Measurements from ENCODE around the gene CORO1A. TPM values are rescaled to one million over a fixed set of nuclear protein-coding genes. Genes with fewer than 3 reads are reported as not detected.
"Not testable (repeated sequence)": the region's sequence is repeated elsewhere in the genome, so short reads cannot be mapped to it uniquely, and the experiment has no call there.

CORO1A gene
- total RNA-seq, 1 donor from 2014 or later, result 8.4 TPM

DNA sequence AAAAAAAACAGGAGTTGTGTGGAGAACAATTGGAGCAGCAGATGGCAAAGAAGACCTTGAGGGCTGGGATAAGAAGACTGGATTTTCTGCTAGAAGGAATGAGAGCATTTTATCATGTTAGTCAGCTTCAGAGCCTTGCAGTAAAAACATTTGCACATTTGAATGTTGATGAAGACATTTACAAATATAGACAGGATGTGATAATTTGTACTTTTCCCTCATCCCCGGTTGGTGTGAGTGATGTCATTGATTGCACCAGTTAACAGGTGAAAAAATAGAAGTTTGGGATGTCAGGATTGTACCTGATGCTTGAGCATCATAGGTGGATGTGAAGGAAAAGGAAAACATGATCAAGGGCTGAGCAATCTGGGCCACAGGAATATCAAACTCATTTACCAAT, 37.7 kb upstream of the CORO1A start:
- no peak overlapping the region for H3K9ac ChIP-seq (ENCODE audit: low read depth in 1 of 3, low read length in 3 of 3)
- H3K36me3 ChIP-seq (ENCODE audit: control insufficient read depth in 3 of 3, insufficient read depth in 3 of 3, low read length in 3 of 3), result no peaks in the 10 kb centered on the region
- no peaks in the 10 kb centered on the region for H3K27me3 ChIP-seq (ENCODE audit: control insufficient read depth in 3 of 3, insufficient read depth in 3 of 3, low read length in 3 of 3)
- H3K4me3 ChIP-seq (ENCODE audit: low read length in 3 of 3), result no peak overlapping the region
- H3K9me3 ChIP-seq (ENCODE audit: control insufficient read depth in 3 of 3, low read length in 3 of 3), result no peaks in the 10 kb centered on the region
- H3K27ac ChIP-seq (ENCODE audit: low read depth, low read length), result no peak overlapping the region
- no peaks in the 10 kb centered on the region for H3K4me1 ChIP-seq (ENCODE audit: control insufficient read depth in 3 of 3, insufficient read depth in 3 of 3, low read length in 3 of 3)

DNA sequence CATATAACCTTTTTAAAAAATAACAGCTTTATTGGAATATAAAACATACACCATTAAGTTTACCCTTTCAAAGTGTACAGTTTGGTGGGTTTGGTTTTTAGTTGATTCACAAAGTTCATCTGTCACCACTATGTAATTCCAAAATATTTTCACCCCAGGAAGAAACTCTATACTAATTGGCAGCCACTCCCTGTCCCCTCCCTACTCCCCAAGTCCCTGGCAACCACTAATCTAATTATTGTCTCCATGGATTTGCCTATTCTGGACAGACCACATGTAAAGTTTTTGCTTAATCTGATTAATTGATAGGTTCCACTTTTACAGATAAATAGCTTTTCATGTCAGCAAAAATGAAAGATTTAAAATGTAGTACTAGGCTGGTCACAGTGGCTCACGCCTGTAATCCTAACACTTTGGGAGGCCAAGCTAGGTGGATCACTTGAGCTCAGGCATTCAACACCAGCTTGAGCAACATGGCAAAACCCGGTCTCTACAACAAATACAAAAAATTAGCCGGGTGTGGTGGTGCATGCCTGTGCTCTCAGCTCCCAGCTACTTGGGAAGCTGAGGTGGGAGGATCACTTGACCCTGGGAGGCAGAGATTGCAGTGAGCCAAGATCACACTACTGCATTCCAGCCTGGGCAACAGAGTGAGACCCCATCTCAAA, 35.4 kb upstream of the CORO1A start:
- Histone ChIP-seq H3K27me3 (ENCODE audit: control insufficient read depth in 3 of 3, insufficient read depth in 3 of 3, low read length in 3 of 3) (no peaks in the 10 kb centered on the region), H3K36me3 (ENCODE audit: control insufficient read depth in 3 of 3, insufficient read depth in 3 of 3, low read length in 3 of 3) (no peaks in the 10 kb centered on the region), H3K4me3 (ENCODE audit: low read length in 3 of 3) (no peak overlapping the region), H3K27ac (ENCODE audit: low read depth, low read length) (no peak overlapping the region), H3K4me1 (ENCODE audit: control insufficient read depth in 3 of 3, insufficient read depth in 3 of 3, low read length in 3 of 3) (no peaks in the 10 kb centered on the region), H3K9me3 (ENCODE audit: control insufficient read depth in 3 of 3, low read length in 3 of 3) (no peaks in the 10 kb centered on the region), H3K9ac (ENCODE audit: low read depth in 1 of 3, low read length in 3 of 3) (no peak overlapping the region)

DNA sequence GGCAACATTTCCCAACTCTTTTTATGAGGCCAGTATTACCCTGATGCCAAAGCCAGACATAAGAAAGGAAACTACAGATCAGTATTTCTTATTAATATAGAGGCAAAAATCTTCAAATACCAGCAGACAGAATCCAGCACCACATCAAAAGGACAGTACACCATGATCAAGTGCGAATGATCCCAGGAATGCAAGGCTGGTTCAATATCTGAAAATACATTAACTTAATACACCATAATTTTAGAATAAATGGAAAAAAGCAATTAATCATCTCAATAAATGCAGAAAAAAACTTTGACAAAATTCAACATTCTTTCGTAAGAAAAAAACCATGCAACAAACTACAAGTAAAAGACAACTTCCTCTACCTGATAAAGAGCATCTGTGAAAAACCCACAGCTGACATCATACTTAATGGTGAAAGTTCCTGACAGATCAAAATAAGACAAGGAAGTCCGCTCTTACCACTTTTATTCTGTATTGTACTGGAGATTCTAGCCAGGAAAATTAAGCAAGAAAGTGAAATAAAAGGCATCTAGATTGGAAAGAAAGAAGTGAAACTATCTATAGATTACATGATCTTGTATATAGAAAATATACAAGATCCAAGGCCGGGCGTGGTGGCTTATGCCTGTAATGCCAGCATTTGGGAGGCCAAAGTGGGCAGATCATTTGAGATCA, 34.0 kb upstream of the CORO1A start:
- no peaks in the 10 kb centered on the region for H3K27me3 ChIP-seq (ENCODE audit: control insufficient read depth in 3 of 3, insufficient read depth in 3 of 3, low read length in 3 of 3)
- H3K9me3 ChIP-seq (ENCODE audit: control insufficient read depth in 3 of 3, low read length in 3 of 3), result no peaks in the 10 kb centered on the region
- no peak overlapping the region for H3K9ac ChIP-seq (ENCODE audit: low read depth in 1 of 3, low read length in 3 of 3)
- H3K4me3 ChIP-seq (ENCODE audit: low read length in 3 of 3), result no peak overlapping the region
- H3K4me1 ChIP-seq (ENCODE audit: control insufficient read depth in 3 of 3, insufficient read depth in 3 of 3, low read length in 3 of 3), result no peaks in the 10 kb centered on the region
- H3K27ac ChIP-seq (ENCODE audit: low read depth, low read length), result no peak overlapping the region
- H3K36me3 ChIP-seq (ENCODE audit: control insufficient read depth in 3 of 3, insufficient read depth in 3 of 3, low read length in 3 of 3), result no peaks in the 10 kb centered on the region

DNA sequence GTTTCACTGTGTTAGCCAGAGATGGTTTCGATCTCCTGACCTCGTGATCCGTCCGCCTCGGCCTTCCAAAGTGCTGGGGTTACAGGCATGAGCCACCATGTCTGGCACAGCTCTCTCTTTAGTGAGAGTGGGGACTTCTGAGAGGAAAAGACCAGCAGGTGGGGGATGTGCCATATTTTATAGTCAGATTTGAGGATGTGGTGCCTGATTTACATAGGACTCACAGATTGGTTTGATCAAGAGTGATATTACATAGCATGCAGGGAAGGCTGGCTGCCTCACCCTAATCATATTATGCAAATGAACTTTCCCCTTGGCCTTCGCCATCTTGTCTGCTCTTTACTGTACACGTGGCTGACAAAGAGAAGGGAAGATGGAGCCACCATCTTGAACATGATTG, 32.3 kb upstream of the CORO1A start:
- no peaks in the 10 kb centered on the region for H3K36me3 ChIP-seq (ENCODE audit: control insufficient read depth in 3 of 3, insufficient read depth in 3 of 3, low read length in 3 of 3)
- H3K27ac ChIP-seq (ENCODE audit: low read depth, low read length), result no peak overlapping the region
- no peaks in the 10 kb centered on the region for H3K9me3 ChIP-seq (ENCODE audit: control insufficient read depth in 3 of 3, low read length in 3 of 3)
- H3K4me3 ChIP-seq (ENCODE audit: low read length in 3 of 3), result no peak overlapping the region
- no peaks in the 10 kb centered on the region for H3K4me1 ChIP-seq (ENCODE audit: control insufficient read depth in 3 of 3, insufficient read depth in 3 of 3, low read length in 3 of 3)
- H3K27me3 ChIP-seq (ENCODE audit: control insufficient read depth in 3 of 3, insufficient read depth in 3 of 3, low read length in 3 of 3), result no peaks in the 10 kb centered on the region
- no peak overlapping the region for H3K9ac ChIP-seq (ENCODE audit: low read depth in 1 of 3, low read length in 3 of 3)

DNA sequence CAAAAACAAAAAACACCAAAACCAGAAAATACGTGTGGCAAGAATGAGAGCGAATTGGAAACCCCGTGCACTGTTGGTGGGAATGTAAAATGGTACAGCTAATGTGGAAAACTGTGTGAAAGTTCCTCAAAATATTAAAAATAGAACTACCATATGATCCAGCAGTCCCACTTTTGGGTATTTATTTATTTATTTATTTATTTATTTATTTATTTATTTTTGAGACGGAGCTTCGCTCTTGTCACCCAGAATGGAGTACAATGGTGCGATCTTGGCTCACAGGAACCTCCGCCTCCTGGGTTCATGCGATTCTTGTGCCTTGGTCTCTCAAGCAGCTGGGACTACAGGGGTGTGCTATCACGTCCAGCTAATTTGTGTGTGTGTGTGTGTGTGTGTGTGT, 30.9 kb upstream of the CORO1A start:
- Histone ChIP-seq H3K4me1 (ENCODE audit: control insufficient read depth in 3 of 3, insufficient read depth in 3 of 3, low read length in 3 of 3) (no peaks in the 10 kb centered on the region), H3K27ac (ENCODE audit: low read depth, low read length) (no peak overlapping the region), H3K9me3 (ENCODE audit: control insufficient read depth in 3 of 3, low read length in 3 of 3) (no peaks in the 10 kb centered on the region), H3K36me3 (ENCODE audit: control insufficient read depth in 3 of 3, insufficient read depth in 3 of 3, low read length in 3 of 3) (no peaks in the 10 kb centered on the region), H3K9ac (ENCODE audit: low read depth in 1 of 3, low read length in 3 of 3) (no peak overlapping the region), H3K27me3 (ENCODE audit: control insufficient read depth in 3 of 3, insufficient read depth in 3 of 3, low read length in 3 of 3) (no peaks in the 10 kb centered on the region), H3K4me3 (ENCODE audit: low read length in 3 of 3) (no peak overlapping the region)

DNA sequence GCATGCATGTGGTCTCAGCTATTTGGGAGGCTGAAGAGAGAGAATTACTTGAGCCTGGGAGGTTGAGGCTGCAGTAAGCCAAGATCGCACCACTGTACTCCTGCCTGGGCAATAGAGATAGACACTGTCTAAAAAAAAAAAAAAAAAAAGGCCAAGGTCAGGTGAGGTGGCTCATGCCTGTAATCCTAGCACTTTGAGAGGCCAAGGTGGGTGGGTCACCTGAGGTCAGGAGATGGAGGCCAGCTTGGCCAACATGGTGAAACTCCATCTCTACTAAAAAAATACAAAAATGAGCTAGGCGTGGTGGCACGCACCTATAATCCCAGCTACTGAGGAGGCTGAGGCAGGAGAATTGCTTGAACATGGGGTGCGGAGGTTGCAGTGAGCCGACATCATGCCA, 28.2 kb upstream of the CORO1A start:
- Histone ChIP-seq H3K4me1 (ENCODE audit: control insufficient read depth in 3 of 3, insufficient read depth in 3 of 3, low read length in 3 of 3) (no peaks in the 10 kb centered on the region), H3K27me3 (ENCODE audit: control insufficient read depth in 3 of 3, insufficient read depth in 3 of 3, low read length in 3 of 3) (no peaks in the 10 kb centered on the region), H3K36me3 (ENCODE audit: control insufficient read depth in 3 of 3, insufficient read depth in 3 of 3, low read length in 3 of 3) (no peaks in the 10 kb centered on the region), H3K9ac (ENCODE audit: low read depth in 1 of 3, low read length in 3 of 3) (no peak overlapping the region), H3K27ac (ENCODE audit: low read depth, low read length) (no peak overlapping the region), H3K9me3 (ENCODE audit: control insufficient read depth in 3 of 3, low read length in 3 of 3) (no peaks in the 10 kb centered on the region), H3K4me3 (ENCODE audit: low read length in 3 of 3) (no peak overlapping the region)

DNA sequence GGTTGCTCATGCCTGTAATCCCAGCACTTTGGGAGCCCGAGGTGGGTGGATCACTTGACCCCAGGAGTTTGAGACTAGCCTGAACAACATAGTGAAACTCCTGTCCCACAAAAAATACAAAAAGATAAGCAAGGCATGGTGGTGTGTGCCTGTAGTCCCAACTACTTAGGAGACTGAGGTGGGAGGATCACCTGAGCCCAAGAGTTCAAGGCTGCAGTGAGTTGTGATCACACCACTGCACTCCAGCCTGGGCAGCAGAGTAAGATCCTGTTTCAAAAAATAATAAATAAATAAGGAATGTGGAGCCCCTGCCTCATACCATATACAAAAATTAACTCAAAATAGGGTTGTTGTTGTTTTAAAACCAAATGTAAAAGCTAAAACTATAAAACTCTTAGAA, 26.2 kb upstream of the CORO1A start:
- no peak overlapping the region for H3K27ac ChIP-seq (ENCODE audit: low read depth, low read length)
- no peaks in the 10 kb centered on the region for H3K27me3 ChIP-seq (ENCODE audit: control insufficient read depth in 3 of 3, insufficient read depth in 3 of 3, low read length in 3 of 3)
- no peaks in the 10 kb centered on the region for H3K9me3 ChIP-seq (ENCODE audit: control insufficient read depth in 3 of 3, low read length in 3 of 3)
- H3K9ac ChIP-seq (ENCODE audit: low read depth in 1 of 3, low read length in 3 of 3), result no peak overlapping the region
- no peaks in the 10 kb centered on the region for H3K4me1 ChIP-seq (ENCODE audit: control insufficient read depth in 3 of 3, insufficient read depth in 3 of 3, low read length in 3 of 3)
- H3K36me3 ChIP-seq (ENCODE audit: control insufficient read depth in 3 of 3, insufficient read depth in 3 of 3, low read length in 3 of 3), result no peaks in the 10 kb centered on the region
- H3K4me3 ChIP-seq (ENCODE audit: low read length in 3 of 3), result no peak overlapping the region

DNA sequence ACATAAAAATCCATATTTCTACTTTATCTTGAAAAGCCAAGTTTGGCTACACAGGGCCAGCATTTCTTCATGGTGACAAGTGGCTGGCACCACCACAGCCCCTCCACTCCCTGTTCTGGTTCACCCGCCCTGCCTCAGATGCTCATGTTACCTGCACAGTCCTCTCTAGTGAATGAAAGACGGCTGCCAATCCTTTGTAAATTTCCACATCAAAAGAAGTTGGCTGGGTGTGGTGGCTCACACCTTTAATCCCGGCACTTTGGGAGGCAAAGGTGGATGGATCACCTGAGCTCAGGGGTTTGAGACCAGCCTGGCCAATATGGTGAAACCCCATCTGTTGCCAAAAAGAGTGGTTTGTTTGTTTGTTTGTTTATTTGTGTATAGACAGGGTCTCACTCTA, 19.9 kb upstream of the CORO1A start:
- no peaks in the 10 kb centered on the region for H3K27me3 ChIP-seq (ENCODE audit: control insufficient read depth in 3 of 3, insufficient read depth in 3 of 3, low read length in 3 of 3)
- no peak overlapping the region for H3K4me3 ChIP-seq (ENCODE audit: low read length in 3 of 3)
- no peak overlapping the region for H3K9ac ChIP-seq (ENCODE audit: low read depth in 1 of 3, low read length in 3 of 3)
- no peak overlapping the region for H3K27ac ChIP-seq (ENCODE audit: low read depth, low read length)
- no peaks in the 10 kb centered on the region for H3K9me3 ChIP-seq (ENCODE audit: control insufficient read depth in 3 of 3, low read length in 3 of 3)
- H3K36me3 ChIP-seq (ENCODE audit: control insufficient read depth in 3 of 3, insufficient read depth in 3 of 3, low read length in 3 of 3), result no peaks in the 10 kb centered on the region
- no peaks in the 10 kb centered on the region for H3K4me1 ChIP-seq (ENCODE audit: control insufficient read depth in 3 of 3, insufficient read depth in 3 of 3, low read length in 3 of 3)

DNA sequence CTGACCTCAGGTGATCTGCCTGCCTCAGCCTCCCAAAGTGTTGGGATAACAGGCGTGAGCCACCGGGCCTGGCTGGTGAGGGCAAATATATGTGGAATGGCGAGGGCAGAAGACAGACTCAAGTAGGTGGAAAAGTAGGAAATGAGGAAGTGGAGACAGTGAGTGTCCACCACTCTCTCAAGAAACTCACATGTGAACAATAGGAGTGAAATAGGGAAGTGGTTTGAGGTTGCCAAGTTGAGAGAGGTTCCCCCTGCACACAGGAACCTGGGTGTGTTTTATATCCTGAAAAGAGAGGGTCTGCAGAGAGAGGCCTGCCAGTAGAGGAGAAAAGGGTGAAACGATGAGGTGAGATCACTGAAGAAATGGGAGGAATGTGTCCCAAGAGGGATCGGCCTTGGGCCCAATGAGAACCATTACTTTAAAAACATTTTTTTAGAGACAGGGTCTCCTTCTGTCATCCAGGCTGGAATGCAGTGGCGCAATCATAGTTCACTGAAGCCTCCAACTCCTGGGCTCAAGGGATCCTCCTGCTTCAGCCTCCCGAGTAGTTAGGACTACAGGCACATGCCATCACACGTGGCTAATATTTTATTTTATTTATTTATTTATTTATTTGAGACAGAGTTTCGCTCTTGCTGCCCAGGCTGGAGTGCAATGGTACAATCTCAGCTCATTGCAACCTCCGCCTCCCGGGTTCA, 17.1 kb upstream of the CORO1A start:
- Histone ChIP-seq H3K36me3 (ENCODE audit: control insufficient read depth in 3 of 3, insufficient read depth in 3 of 3, low read length in 3 of 3) (no peaks in the 10 kb centered on the region), H3K9ac (ENCODE audit: low read depth in 1 of 3, low read length in 3 of 3) (no peak overlapping the region), H3K4me3 (ENCODE audit: low read length in 3 of 3) (no peak overlapping the region), H3K27me3 (ENCODE audit: control insufficient read depth in 3 of 3, insufficient read depth in 3 of 3, low read length in 3 of 3) (no peaks in the 10 kb centered on the region), H3K9me3 (ENCODE audit: control insufficient read depth in 3 of 3, low read length in 3 of 3) (no peaks in the 10 kb centered on the region), H3K27ac (ENCODE audit: low read depth, low read length) (no peak overlapping the region), H3K4me1 (ENCODE audit: control insufficient read depth in 3 of 3, insufficient read depth in 3 of 3, low read length in 3 of 3) (no peaks in the 10 kb centered on the region)

DNA sequence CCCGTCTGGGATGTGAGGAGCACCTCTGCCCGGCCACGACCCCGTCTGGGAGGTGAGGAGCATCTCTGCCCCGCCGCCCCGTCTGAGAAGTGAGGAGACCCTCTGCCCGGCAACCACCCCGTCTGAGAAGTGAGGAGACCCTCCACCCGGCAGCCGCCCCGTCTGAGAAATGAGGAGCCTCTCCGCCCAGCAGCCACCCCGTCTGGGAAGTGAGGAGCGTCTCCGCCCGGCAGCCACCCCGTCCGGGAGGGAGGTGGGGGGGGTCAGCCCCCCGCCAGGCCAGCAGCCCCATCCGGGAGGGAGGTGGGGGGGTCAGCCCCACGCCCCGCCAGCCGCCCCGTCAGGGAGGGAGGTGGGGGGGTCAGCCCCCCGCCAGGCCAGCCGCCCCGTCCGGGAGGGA, 14.7 kb upstream of the CORO1A start:
- not testable (repeated sequence) for H3K4me3 ChIP-seq (ENCODE audit: low read length in 3 of 3); H3K36me3 ChIP-seq (ENCODE audit: control insufficient read depth in 3 of 3, insufficient read depth in 3 of 3, low read length in 3 of 3); H3K27me3 ChIP-seq (ENCODE audit: control insufficient read depth in 3 of 3, insufficient read depth in 3 of 3, low read length in 3 of 3); H3K27ac ChIP-seq (ENCODE audit: low read depth, low read length); H3K4me1 ChIP-seq (ENCODE audit: control insufficient read depth in 3 of 3, insufficient read depth in 3 of 3, low read length in 3 of 3); H3K9me3 ChIP-seq (ENCODE audit: control insufficient read depth in 3 of 3, low read length in 3 of 3); H3K9ac ChIP-seq (ENCODE audit: low read depth in 1 of 3, low read length in 3 of 3)
